HCT116 (cell line): ENCODE measurements around the gene ELP2. TPM values are rescaled to one million over a fixed set of nuclear protein-coding genes. Genes with fewer than 3 reads are reported as not detected.

Source experiments
- ATAC-seq: fragments of 200-7000 bp; cut with Tn5 transposase; 2 replicates; pipeline ENCODE4 v1.9.1; 2020; ENCODE audit warnings: mild to moderate bottlenecking, moderate library complexity
- BruUV-seq: library from RNA; stranded (reverse); fragments of 400-500 nt; replicated peaks from 2 replicates; lab custom pipeline; 2021; lab: Mats Ljungman, UMichigan
- CTCF ChIA-PET: fragments of 300-600 bp; sonication (Branson Sonifier 250); formaldehyde crosslinking; loops from one replicate; lab custom pipeline; 2021; ENCODE audit warnings: antibody characterized with exemption; lab: Charles Lee
- POLR2A ChIA-PET: fragments of 300-600, 350-600 bp; sonication (Branson Sonifier 250); formaldehyde crosslinking; loops from one replicate; lab custom pipeline; 2021; ENCODE audit warnings: antibody characterized with exemption; lab: Charles Lee
- RAD21 ChIA-PET, 2 experiments: fragments of 300-600 bp; sonication (Branson Sonifier 250); formaldehyde crosslinking; loops; one replicate each; lab custom pipeline; 2023; ENCODE audit warnings: low total read pairs in 2 of 2; ENCODE audit not compliant: uncharacterized antibody in 2 of 2, unreplicated experiment in 2 of 2, low non-redundant PET in 1 of 2; lab: Charles Lee
- DNase-seq: peaks from one replicate; pipeline ENCODE4 v3.0.0-alpha.2; 2010; ENCODE audit warnings: low read depth, low spot score
- H2AFZ ChIP-seq: fragments of 200-600 bp; shearing (Covaris generic), sonication (generic); 2 replicates; pipeline ENCODE4 v1.6.1; 2017; ENCODE audit warnings: low read depth, mixed run types, mixed read lengths, antibody characterized with exemption, low read length; ENCODE audit not compliant: poor library complexity, severe bottlenecking
- H3K27ac ChIP-seq: 2 replicates; pipeline ENCODE4 v1.5.1; 2012; ENCODE audit warnings: low read depth, low read length
- H3K27me3 ChIP-seq: fragments of 200-600 bp; sonication (generic); 2 replicates; pipeline ENCODE4 v1.6.1; 2016; ENCODE audit warnings: mixed run types, low read length, mixed read lengths; ENCODE audit not compliant: insufficient read depth
- H3K36me3 ChIP-seq, 2 experiments: fragments of 200-500 bp in 1 of 2; fragments of 200-600 bp in 1 of 2; sonication (Bioruptor generic) in 1 of 2; sonication (generic) in 1 of 2; 2 replicates each; pipeline versions ENCODE4 v1.5.1 to v1.6.1; 2014 to 2016; ENCODE audit warnings: low read length in 2 of 2, inconsistent platforms in 1 of 2, mixed read lengths in 1 of 2, mixed run types in 1 of 2; ENCODE audit not compliant: insufficient read depth in 2 of 2, control insufficient read depth in 1 of 2
- H3K4me1 ChIP-seq, 2 experiments: fragments of 200-600 bp in 1 of 2; sonication (generic) in 1 of 2; 2 replicates each; pipeline versions ENCODE4 v1.5.1 to v1.6.1; 2012 to 2017; ENCODE audit warnings: low read length in 2 of 2, inconsistent platforms in 1 of 2, mild to moderate bottlenecking in 1 of 2, mixed read lengths in 1 of 2, mixed run types in 1 of 2, moderate library complexity in 1 of 2; ENCODE audit not compliant: insufficient read depth in 2 of 2, control insufficient read depth in 1 of 2
- H3K4me2 ChIP-seq: fragments of 200-600 bp; sonication (generic); 2 replicates; pipeline ENCODE4 v1.6.1; 2017; ENCODE audit warnings: mixed run types, low read length, mixed read lengths
- H3K4me3 ChIP-seq, 2 experiments: fragments of 200-600 bp in 1 of 2; sonication (generic) in 1 of 2; replicated peaks in 1 of 2; 2 replicates each; pipeline ENCODE4 v1.5.1; 2011 to 2016; ENCODE audit warnings: low read length in 2 of 2, control low read depth in 1 of 2, low read depth in 1 of 2, mild to moderate bottlenecking in 1 of 2, mixed read lengths in 1 of 2, mixed run types in 1 of 2
- H3K79me2 ChIP-seq: fragments of 200-600 bp; sonication (generic); 2 replicates; pipeline ENCODE4 v1.6.1; 2017; ENCODE audit warnings: mild to moderate bottlenecking, mixed run types, low read length, moderate library complexity, mixed read lengths; ENCODE audit not compliant: insufficient read depth
- H3K9ac ChIP-seq: fragments of 200-600 bp; sonication (generic); 2 replicates; pipeline ENCODE4 v1.6.1; 2016; ENCODE audit warnings: low read length, mixed read lengths
- H3K9me2 ChIP-seq: fragments of 200-600 bp; sonication (generic), shearing (Covaris generic); 2 replicates; pipeline ENCODE4 v1.6.1; 2017; ENCODE audit warnings: mixed run types, mild to moderate bottlenecking, moderate library complexity; ENCODE audit not compliant: insufficient read depth
- H3K9me3 ChIP-seq, 2 experiments: fragments of 200-500 bp in 1 of 2; fragments of 200-600 bp in 1 of 2; sonication (Bioruptor generic) in 1 of 2; sonication (generic) in 1 of 2; 2 replicates each; pipeline ENCODE4 v1.6.1; 2014 to 2017; ENCODE audit warnings: low read length in 2 of 2, mixed read lengths in 2 of 2, inconsistent platforms in 1 of 2, low read depth in 1 of 2, mild to moderate bottlenecking in 1 of 2, mixed run types in 1 of 2, moderate library complexity in 1 of 2; ENCODE audit not compliant: control insufficient read depth in 1 of 2, insufficient read depth in 1 of 2
- H4K20me1 ChIP-seq: fragments of 200-600 bp; sonication (generic), shearing (Covaris generic); 2 replicates; pipeline ENCODE4 v1.6.1; 2017; ENCODE audit warnings: mixed run types, mild to moderate bottlenecking, moderate library complexity; ENCODE audit not compliant: insufficient read depth
- ATF3 ChIP-seq: IDR thresholded peaks from 2 replicates; pipeline ENCODE4 v1.6.1; 2012
- CBX3 ChIP-seq: IDR thresholded peaks from 2 replicates; pipeline ENCODE4 v1.6.1; 2012; ENCODE audit warnings: low read depth
- CTCF ChIP-seq, 3 experiments: fragments of 200-600 bp in 1 of 3; sonication (generic) in 1 of 3; IDR thresholded peaks in 2 of 3; conservative IDR thresholded peaks in 1 of 3; 2 replicates each; pipeline ENCODE4 v1.5.1; 2012 to 2017; ENCODE audit warnings: low read depth in 2 of 3, low read length in 2 of 3, antibody characterized with exemption in 1 of 3, borderline replicate concordance in 1 of 3, control low read depth in 1 of 3, mild to moderate bottlenecking in 1 of 3, mixed read lengths in 1 of 3, mixed run types in 1 of 3, moderate library complexity in 1 of 3; ENCODE audit not compliant: insufficient read depth in 1 of 3
- ELF1 ChIP-seq: IDR thresholded peaks from 2 replicates; pipeline ENCODE4 v1.6.1; 2012; ENCODE audit warnings: low read depth, borderline replicate concordance
- EZH2 ChIP-seq: fragments of 200-600 bp; sonication (generic); IDR thresholded peaks from 2 replicates; pipeline ENCODE4 v1.6.1; 2017; ENCODE audit warnings: antibody characterized with exemption, mixed run types
- EZH2phosphoT487 ChIP-seq: fragments of 200-600 bp; IDR thresholded peaks from 2 replicates; pipeline ENCODE4 v1.6.1; 2018; ENCODE audit warnings: antibody characterized with exemption, borderline replicate concordance
- JUND ChIP-seq: IDR thresholded peaks from 2 replicates; pipeline ENCODE4 v1.6.1; 2012
- MAX ChIP-seq: IDR thresholded peaks from 2 replicates; pipeline ENCODE4 v1.6.1; 2012
- POLR2A ChIP-seq: IDR thresholded peaks from 2 replicates; pipeline ENCODE4 v1.7.0; 2011; ENCODE audit warnings: borderline replicate concordance; ENCODE audit not compliant: insufficient read depth, insufficient read length; ENCODE audit errors: extremely low read depth
- POLR2AphosphoS5 ChIP-seq: IDR thresholded peaks from 2 replicates; pipeline ENCODE4 v1.6.1; 2011; ENCODE audit warnings: mild to moderate bottlenecking, low read depth, low read length, moderate library complexity
- RAD21 ChIP-seq: IDR thresholded peaks from 2 replicates; pipeline ENCODE4 v1.6.1; 2012; ENCODE audit warnings: low read depth, mild to moderate bottlenecking
- REST ChIP-seq: IDR thresholded peaks from 2 replicates; pipeline ENCODE4 v1.6.1; 2012; ENCODE audit warnings: low read depth
- SIN3A ChIP-seq: IDR thresholded peaks from 2 replicates; pipeline ENCODE4 v1.6.1; 2012; ENCODE audit warnings: low read depth
- SP1 ChIP-seq: IDR thresholded peaks from 2 replicates; pipeline ENCODE4 v1.6.1; 2012; ENCODE audit warnings: low read depth
- YY1 ChIP-seq: IDR thresholded peaks from 2 replicates; pipeline ENCODE4 v1.6.1; 2011; ENCODE audit warnings: low read length, low read depth, moderate library complexity, mild to moderate bottlenecking; ENCODE audit not compliant: insufficient replicate concordance; ENCODE audit errors: extremely low read depth
- ZBTB33 ChIP-seq: IDR thresholded peaks from 2 replicates; pipeline ENCODE4 v1.6.1; 2011; ENCODE audit warnings: mild to moderate bottlenecking, low read length, moderate library complexity; ENCODE audit not compliant: insufficient replicate concordance; ENCODE audit errors: extremely low read depth
- ZFX ChIP-seq: fragments of 450-650 bp; IDR thresholded peaks from 2 replicates; pipeline ENCODE4 v1.6.1; 2017
- ZNF274 ChIP-seq: fragments of 200-500 bp; sonication (Bioruptor generic); IDR thresholded peaks from 2 replicates; pipeline ENCODE4 v1.6.1; 2014; ENCODE audit warnings: mild to moderate bottlenecking, low read depth, low read length, inconsistent platforms
- intact Hi-C: fragments of 100-400 bp; cut with micrococcal nuclease; formaldehyde crosslinking; loops from 2 replicates; pipeline ENCODE4 v1.10.0; 2022
- total RNA-seq: library from RNA; stranded (reverse); gene quantifications from one replicate; pipeline ENCODE4 v1.2.1, GENCODE V29; 2021; ENCODE audit not compliant: unreplicated experiment

ELP2 gene
- total RNA-seq, 1 experiment from 2014 or later = 109 TPM

GRCh38 chr18:36162981-36163380 lies 33.3 kb downstream of the ELP2 start:
- H3K9ac ChIP-seq = no peak overlapping the region
- intact Hi-C loops = no loop called here
- H3K9me2 ChIP-seq = no peaks in the 10 kb centered on the region
- no peak overlapping the region for H2AFZ ChIP-seq
- H3K9me3 ChIP-seq = no peaks in the 10 kb centered on the region
- no peak overlapping the region for H3K4me2 ChIP-seq
- POLR2A ChIA-PET = no interaction called here
- TF ChIP-seq ELF1 (no peak), POLR2AphosphoS5 (no peak), ZBTB33 (no peak), SP1 (no peak), SIN3A (no peak), REST (no peak), ZNF274 (no peak), MAX (no peak), JUND (no peak), RAD21 (no peak), ZFX (no peak), CTCF (IDR thresholded peaks at IDR 0.05 in 2 of 3, conservative IDR thresholded peaks at IDR 0.05 in 1 of 3; ENCODE audit: borderline replicate concordance in 1 of 3, insufficient read depth in 1 of 3, low read depth in 2 of 3, low read length in 2 of 3) (no peak), YY1 (no peak), POLR2A (no peak), ATF3 (no peak), CBX3 (no peak), EZH2 (no peak), EZH2phosphoT487 (no peak)
- BruUV-seq = no TSS peak
- DNase-seq (no peak), ATAC-seq (no peak)
- H3K79me2 ChIP-seq = peaks cover 21% of the 10 kb centered on the region
- RAD21 ChIA-PET = no interaction called here
- H3K4me1 ChIP-seq = no peaks in the 10 kb centered on the region
- no peak overlapping the region for H3K4me3 ChIP-seq
- H3K27ac ChIP-seq = no peak overlapping the region
- CTCF ChIA-PET = no interaction called here
- no peaks in the 10 kb centered on the region; the same call in 1 of the 2 replicates for H4K20me1 ChIP-seq
- no peaks in the 10 kb centered on the region for H3K27me3 ChIP-seq
- peaks cover 49 to 56% of the 10 kb centered on the region in 2 experiments for H3K36me3 ChIP-seq
